ENCODE measurements around the gene SLC37A2. TPM values are rescaled to one million over a fixed set of nuclear protein-coding genes. Genes with fewer than 3 reads are reported as not detected.
"Not testable (repeated sequence)": the region's sequence is repeated elsewhere in the genome, so short reads cannot be mapped to it uniquely, and the experiment has no call there.

SLC37A2 gene
- total RNA-seq, 1 donor = 0.27 TPM

- DNase-seq (ENCODE audit: low read depth in 2 of 3, low spot score in 2 of 3) = no peak
Measured at GRCh38 chr11:125082611-125083311, 19.7 kb downstream of the SLC37A2 start.

DNA sequence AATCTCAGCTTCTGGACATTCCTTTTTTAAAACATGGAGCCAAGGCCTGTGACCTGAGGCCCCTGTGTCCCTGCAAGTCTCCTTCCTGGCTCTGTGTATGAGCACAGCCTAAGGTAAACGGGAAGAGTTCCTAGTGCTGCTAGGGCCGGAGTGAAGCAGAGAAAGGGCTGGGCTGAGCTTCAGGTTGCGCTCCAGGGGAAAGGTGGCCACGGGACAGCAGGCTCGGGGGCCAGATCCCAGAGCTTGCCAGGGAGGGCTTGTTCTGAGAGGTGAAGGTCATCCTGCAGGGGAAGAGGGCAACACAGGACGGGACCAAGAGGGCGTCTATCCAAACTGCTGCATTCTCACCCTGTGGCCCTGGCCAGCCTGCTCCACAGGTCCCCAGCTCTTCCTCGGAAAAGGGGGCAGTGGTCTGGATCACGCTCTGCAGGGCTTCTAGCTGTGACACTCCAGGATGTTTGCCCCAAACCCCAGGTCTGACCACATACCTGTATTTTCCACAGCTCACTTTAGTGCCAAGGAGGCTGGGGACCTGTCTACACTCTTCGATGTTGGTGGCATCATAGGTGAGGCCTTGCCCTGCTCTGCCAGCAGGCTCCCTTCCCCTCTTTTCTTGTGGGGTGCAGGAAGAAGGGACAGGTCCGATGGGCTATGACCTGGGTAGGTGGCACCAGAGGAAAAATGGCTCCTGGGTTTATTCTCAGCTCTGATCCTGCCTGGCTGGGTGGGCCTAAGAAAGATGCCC, 20.4 kb downstream of the SLC37A2 start:
- DNase-seq (ENCODE audit: low read depth in 2 of 3, low spot score in 2 of 3) = no peak

- no peak for DNase-seq (ENCODE audit: low read depth in 2 of 3, low spot score in 2 of 3)
Measured at GRCh38 chr11:125084057-125084416, 20.9 kb downstream of the SLC37A2 start.

DNA sequence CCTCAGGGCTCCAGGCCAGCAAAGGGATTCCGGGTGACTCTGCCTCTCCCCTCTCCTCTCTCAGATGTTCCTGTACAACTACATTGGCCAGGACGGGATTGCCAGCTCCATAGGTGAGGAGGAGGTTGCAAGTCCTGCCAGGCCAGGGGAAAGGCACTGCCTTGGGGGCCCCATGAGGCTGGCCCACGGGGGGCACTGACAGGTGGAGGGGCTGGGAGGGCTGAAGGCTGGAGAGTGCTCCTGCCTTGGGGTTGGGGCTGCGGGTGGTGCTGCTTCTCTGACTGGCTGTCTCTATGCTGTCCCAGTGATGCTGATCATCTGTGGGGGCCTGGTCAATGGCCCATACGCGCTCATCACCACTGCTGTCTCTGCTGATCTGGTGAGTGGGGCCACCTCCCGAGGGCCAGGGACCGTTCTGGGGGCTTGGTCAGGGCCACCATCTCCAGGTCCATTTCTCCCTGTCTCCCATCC, 21.7 kb downstream of the SLC37A2 start:
- no peak for DNase-seq (ENCODE audit: low read depth in 2 of 3, low spot score in 2 of 3)

DNA sequence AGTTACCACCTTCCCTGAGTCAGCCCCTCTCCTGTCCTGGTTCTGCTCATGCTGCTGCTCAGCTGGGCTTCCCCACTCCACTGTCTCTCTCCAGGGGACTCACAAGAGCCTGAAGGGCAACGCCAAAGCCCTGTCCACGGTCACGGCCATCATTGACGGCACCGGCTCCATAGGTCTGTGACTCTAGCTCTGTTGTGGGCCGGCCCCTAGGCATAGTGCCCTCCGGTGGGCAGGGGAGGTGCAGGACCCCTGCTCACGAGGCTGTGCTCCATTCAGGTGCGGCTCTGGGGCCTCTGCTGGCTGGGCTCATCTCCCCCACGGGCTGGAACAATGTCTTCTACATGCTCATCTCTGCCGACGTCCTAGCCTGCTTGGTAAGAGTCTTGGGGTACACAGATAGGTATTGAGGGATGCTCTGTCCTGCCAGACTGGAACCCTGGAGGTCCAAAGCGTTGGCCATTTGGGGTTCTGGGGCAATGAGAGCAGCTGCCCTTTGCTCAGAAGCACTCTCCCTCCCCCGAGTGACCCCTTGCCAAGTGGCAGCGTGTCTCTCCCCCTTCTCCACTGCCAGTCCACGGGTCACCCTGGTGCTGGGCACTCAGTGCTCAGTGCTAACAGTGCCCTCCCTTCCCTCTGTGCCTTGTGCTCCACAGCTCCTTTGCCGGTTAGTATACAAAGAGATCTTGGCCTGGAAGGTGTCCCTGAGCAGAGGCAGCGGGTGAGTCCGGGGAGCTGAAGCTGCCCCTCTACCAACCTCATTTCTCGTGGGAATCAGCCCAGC, 22.4 kb downstream of the SLC37A2 start:
- no peak for DNase-seq (ENCODE audit: low read depth in 2 of 3, low spot score in 2 of 3)

- DNase-seq (ENCODE audit: low read depth in 2 of 3, low spot score in 2 of 3) = no peak
Measured at GRCh38 chr11:125086633-125087296, 23.7 kb downstream of the SLC37A2 start.

GRCh38 chr11:125088123-125088522, 25.0 kb downstream of the SLC37A2 start:
- no peak for DNase-seq (ENCODE audit: low read depth in 2 of 3, low spot score in 2 of 3)

DNA sequence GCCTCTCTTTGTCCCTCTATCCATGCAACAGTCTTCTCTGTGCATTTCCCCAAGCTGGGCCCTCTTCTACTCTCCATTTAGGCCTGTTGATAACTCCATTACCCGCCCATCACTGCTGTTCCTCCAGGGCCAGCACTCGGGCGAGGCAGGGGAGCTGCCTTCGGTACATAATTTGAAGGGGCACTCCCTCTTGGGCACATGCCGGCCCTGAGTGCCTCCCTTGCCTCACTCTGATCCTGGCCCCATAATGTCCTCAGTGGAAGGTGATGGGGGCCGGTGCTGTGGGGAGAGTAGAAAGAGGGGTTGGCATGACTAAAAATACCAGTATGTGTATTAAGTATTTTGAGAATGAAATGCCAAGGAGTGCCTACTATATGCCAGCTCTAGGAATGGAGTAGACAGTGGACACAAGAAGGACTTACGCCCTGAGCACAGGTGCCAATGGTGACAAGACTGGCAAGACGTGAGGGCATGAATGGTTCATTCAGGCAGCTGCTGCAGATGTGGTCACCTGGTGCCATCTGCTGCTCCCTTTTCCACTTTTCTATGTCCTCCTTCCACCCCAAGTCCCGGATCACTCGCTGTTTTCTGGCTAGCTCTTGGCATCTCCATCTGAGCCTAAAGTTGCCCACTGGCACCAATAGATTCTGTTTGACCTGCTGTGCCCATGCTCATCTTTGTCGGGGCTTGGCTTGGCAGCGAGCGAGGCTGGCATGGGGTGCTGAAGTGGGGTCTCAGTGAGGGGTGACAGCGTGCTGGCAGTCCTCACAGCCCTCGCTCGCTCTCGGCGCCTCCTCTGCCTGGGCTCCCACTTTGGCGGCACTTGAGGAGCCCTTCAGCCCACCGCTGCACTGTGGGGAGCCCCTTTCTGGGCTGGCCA, 25.7 kb downstream of the SLC37A2 start:
- no peak for DNase-seq (ENCODE audit: low read depth in 2 of 3, low spot score in 2 of 3)

DNA sequence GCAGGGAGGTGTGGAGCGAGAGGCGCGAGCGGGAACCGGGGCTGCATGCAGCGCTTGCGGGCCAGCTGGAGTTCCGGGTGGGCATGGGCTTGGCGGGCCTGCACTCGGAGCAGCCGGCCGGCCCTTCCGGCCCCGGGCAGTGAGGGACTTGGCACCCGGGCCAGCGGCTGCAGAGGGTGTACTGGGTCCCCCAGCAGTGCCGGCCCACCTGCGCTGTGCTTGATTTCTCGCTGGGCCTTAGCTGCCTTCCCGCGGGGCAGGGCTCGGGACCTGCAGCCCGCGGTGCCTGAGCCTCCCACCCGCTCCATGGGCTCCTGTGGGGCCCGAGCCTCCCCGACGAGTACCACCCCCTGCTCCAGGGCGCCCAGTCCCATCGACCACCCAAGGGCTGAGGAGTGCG, 26.4 kb downstream of the SLC37A2 start:
- not testable (repeated sequence) for DNase-seq (ENCODE audit: low read depth in 2 of 3, low spot score in 2 of 3)

DNA sequence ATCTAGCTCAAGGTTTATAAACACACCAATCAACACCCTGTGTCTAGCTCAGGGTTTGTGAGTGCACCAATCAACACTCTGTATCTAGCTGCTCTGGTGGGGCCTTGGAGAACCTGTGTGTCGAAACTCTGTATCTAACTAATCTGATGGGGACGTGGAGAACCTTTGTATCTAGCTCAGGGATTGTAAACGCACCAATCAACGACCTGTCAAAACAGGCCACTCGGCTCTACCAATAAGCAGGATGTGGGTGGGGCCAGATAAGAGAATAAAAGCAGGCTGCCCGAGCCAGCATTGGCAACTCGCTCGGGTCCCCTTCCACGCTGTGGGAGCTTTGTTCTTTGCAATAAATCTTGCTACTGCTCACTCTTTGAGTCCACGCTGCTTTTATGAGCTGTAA, 27.0 kb downstream of the SLC37A2 start:
- DNase-seq (ENCODE audit: low read depth in 2 of 3, low spot score in 2 of 3) = not testable (repeated sequence)

- DNase-seq (ENCODE audit: low read depth in 2 of 3, low spot score in 2 of 3) = no peak
Measured at GRCh38 chr11:125090816-125091215, 27.7 kb downstream of the SLC37A2 start.

GRCh38 chr11:125091247-125091876, 28.3 kb downstream of the SLC37A2 start:
- peak in 2 of 3 donors; percentile 42 to 65 for DNase-seq (ENCODE audit: low read depth in 2 of 3, low spot score in 2 of 3)

DNA sequence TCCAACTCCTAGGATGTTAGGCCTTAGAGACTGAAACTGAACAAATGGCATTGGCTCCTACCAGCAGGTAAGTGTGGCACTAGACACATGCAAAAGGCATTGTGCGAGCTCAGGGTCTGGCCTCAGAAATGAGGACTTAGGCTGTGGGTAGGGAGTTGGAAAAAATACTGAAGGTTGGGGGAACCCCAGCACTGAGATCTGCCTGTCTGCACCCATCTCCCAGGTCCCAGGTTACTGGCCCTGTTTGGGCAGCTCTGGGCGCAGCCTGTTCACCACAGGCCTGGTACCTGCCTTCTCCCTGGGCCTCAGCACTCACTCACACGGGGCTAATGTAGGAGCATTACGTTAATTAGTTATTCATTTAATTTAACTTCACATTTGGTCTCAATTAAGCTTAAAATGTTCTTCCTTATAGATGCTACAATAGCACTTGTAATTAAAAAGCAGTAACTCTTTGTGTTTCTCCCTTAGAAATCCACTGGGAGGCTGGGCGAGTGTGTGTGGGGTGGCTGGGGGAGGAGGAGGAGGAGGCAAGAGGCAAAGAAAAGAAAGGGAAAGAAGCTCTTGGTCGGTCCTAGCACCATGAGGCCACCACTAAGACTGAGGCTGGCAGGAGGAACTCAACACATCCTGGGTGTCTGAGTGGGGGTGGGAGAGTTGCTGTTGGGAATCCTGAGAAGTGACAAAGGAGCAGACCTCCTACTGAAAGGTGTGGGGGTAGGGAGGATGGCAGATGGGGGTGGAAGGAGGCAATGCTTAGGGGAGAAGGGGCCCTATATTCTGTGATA, 29.0 kb downstream of the SLC37A2 start:
- no peak for DNase-seq (ENCODE audit: low read depth in 2 of 3, low spot score in 2 of 3)

DNA sequence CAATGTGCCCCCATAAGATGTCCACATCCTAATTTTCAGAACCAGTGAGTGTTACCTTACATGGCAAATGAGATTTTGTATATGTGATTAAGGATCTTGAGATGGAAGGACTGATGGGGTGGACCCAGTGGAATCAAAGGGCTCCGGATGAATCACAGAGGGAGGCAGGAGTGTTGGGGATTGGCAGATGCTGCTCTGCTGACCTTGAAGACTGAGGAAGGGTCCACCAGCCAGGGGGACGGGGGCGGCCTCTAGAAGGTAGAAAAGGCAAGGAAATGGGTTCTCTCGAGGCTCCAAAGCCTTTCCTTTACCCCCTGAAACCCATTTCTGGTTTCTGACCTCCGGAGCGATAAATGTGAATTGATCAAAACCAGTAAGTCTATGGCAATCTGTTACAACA, 29.6 kb downstream of the SLC37A2 start:
- DNase-seq (ENCODE audit: low read depth in 2 of 3, low spot score in 2 of 3) = no peak

GRCh38 chr11:125093502-125093901, 30.4 kb downstream of the SLC37A2 start:
- no peak for DNase-seq (ENCODE audit: low read depth in 2 of 3, low spot score in 2 of 3)

GRCh38 chr11:125094731-125095130, 31.6 kb downstream of the SLC37A2 start:
- no peak for DNase-seq (ENCODE audit: low read depth in 2 of 3, low spot score in 2 of 3)

DNA sequence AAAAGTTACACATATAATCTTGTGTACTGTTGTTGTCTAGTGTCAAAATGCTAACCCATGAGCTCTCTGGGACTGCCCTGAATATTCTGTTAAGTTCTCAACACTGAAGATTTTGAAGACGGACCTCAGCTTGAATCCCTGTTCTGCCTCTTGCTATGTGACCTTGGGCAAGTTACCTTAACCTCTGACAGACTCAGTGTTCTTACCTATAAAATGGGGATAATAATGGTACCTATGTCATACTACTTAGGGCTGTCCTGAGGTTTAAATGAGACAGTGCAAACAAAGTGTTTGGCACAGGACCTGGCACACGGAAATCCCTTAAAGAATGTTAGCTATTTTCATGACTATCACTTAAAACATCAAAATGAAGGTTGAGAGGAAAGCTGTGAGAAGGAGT, 37.0 kb downstream of the SLC37A2 start:
- DNase-seq (ENCODE audit: low read depth in 2 of 3, low spot score in 2 of 3) = no peak

DNA sequence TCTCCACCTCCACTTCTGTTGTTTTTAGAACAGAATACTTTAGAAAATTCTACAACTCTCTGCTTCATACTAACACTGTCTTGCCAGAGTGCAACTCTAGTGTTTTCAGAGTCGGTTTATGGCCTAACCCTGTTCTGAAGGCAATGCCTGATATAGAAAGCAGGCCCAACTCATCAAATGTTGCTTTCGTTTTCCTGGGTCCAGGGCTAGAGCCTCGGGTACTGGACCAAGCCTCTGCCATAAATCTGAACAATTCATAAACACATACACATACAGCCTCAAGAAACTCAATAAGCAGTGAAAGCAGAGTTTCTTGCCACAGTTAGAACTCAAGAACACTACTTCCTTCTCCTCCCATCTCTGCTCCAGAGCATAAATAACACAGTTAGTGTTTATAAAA, 38.5 kb downstream of the SLC37A2 start:
- DNase-seq (ENCODE audit: low read depth in 2 of 3, low spot score in 2 of 3) = no peak

GRCh38 chr11:125102025-125102424, 38.9 kb downstream of the SLC37A2 start:
- DNase-seq (ENCODE audit: low read depth in 2 of 3, low spot score in 2 of 3) = no peak

Data from hematopoietic multipotent progenitor cell (in vitro differentiated cells).